NCI-H2107 treated with DMSO at 0.1 percent for 48 hours (cell line): ENCODE results near the gene RPS29.

Source experiments
- DNase-seq: peaks from one replicate; lab custom pipeline; 2025; ENCODE audit not compliant: unreplicated experiment; lab: John Stamatoyannopoulos, UW

Gene RPS29

DNA sequence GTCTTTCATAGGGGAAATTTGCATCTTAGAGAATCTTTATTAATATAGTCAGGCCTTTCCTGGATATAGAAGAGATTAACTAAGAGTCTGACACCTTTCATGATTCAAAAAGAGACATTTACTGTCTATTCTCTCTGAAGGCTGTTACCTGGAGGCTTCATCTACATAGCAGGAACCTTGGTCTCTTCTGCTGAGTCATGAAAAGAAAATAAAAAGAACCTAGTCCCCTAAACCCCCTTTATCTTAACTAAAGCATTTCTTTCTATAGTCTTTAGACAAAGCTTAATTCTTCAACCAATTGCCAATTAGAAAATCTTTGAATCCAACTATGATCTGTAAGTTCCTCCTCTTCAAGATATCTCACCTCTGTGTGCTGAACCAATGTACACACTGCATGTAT, 33.1 kb downstream of the RPS29 start:
- DNase-seq = no peak

DNA sequence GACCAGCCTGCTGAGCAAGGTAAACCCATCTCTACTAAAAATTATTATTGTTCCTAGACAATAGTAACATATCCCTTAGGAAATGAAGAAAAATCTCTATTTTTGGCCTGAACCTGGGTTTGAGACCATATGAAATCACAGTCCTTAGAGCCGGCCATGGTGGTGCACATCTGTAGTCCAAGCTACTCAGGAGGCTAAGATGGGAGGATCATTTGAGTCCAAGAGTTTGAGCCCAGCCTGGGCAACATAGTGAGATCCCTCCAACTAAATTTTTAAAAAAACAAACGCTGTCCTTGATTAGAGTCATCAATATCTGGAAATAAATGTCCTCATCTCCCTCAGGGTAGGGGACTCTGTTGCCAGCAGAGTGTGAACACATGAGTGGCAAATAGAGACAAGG, 34.6 kb downstream of the RPS29 start:
- no peak for DNase-seq

DNA sequence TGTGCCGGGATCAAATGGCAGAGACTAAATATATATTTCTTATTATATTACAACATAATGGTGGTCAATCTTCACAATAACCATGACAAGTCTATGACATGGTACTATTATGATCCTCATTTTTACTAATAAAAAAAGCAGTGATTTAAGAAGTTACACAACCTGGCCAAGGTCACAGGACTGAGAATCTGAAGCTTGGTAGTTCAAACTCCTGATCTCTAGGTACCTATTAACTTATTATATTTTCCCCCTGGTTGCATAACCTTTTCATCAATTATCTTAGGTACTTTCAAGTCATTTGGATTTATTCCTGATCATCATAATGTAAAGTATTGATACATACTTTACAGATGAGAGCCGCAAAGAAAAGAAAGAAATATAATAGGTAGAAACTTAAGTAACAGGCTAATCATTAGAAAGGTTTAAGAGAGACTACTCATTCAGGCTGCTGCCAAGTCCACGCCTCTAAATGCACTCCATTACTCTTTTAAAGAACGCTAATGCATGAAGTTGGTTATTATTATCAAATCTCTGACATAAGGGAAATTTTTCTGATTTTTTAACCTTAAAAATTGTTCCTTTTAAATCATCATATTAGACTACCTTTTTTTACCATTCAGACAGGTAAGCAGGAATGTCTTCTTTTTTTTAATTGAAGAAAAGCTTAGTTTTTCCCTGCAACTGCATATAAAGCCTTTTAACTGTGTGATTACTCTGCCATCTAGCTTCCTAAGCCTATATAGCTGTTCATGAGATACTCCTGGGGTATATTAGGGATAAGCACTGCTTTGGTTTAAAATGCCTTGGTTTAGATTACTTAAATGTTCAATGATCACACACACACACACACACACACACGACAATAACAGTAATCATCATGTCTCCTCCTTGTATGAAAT, 35.6 kb downstream of the RPS29 start:
- DNase-seq = peak; percentile 18

DNA sequence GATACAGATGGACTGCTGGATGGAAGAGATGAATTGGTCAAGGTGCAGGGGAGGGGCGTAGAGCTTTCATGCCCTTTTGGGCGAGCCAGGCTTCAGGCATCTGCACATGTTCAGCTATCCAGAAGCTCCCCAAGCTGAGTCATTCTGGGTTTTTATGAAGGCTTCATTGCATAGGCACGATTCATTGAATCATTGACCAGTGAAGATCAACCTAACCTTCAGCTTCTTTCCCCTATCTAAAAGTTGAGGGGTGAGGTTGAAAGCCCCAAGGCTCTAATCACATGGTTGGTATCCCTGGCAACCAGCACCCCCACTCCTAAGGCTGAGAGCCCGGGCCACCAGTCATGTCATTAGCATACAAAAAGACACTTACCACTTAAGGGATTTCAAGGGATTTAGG, 36.3 kb downstream of the RPS29 start:
- DNase-seq = no peak

DNA sequence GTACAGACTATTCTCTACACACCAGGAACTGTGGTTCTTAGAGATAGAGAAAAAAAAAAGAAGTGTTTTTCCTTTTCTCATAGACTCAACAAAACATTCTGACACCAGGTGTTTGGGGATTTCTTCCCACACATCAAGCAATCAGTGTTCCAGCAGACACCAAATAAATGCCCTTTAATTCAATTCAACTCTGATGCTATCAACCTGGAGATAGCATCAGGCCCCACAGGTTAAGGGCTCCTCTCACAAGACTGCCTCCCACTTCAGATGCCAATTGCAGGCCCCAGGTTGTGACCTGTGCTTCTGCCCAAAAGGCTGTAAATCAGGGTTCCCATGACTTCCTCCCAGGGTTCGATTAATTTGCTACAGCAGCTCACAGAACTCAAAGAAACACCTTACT, 36.7 kb downstream of the RPS29 start:
- no peak for DNase-seq

DNA sequence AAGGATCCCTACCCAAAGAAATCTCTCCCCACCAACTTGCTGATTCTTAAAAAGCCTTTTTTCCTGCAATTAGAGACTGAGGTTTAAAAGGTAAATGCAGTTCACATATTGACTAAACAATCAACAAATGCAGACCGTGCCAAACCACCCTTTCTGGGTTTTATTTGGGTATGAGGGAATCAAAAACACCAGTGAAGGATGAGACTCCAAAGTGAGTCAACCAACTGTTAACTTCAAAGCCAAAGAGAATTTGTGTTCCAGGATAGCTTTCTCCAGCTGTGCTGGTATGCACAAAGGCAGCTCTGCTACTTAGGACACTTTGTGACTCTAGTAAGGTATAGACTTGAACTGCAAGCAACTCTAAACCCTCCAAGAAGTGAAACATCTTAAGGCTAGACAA, 39.4 kb downstream of the RPS29 start:
- no peak for DNase-seq

DNA sequence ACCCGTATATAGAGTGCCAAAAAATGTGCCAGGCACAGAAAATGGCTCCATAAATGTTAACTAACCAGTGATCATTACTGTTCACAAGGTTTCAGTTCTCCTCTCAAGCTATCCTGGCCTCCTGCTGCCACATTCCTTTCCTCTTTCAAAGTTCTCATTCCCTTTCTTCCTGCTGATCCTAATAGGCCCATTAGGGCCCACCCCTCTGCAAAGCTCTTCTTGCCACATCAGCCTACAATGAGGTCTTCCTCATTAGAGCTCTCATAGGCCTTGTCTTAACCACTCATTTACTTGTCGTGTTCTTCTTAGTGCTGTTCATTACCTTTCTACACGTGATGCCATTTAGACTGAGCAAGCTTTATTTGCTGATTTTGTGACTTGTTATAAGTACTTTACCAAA, 40.5 kb downstream of the RPS29 start:
- DNase-seq = no peak

DNA sequence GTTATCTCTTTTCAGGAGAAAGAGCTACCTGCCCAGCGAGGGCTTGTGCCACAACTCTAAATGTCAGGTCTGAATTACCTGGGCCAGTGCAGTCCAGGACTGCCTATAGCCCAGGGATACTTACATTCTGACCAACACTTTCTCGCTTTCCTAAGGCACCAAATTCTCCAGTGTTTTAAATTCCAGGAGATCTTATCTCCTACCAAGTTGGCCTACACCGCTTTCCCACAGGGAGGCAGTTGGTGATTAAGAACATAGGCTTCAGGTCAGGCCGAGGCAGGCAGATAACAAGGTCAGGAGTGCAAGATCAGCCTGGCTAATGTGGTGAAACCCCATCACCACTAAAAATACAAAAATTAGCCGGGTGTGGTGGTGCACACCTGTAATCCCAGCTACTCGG, 41.1 kb downstream of the RPS29 start:
- DNase-seq = no peak

DNA sequence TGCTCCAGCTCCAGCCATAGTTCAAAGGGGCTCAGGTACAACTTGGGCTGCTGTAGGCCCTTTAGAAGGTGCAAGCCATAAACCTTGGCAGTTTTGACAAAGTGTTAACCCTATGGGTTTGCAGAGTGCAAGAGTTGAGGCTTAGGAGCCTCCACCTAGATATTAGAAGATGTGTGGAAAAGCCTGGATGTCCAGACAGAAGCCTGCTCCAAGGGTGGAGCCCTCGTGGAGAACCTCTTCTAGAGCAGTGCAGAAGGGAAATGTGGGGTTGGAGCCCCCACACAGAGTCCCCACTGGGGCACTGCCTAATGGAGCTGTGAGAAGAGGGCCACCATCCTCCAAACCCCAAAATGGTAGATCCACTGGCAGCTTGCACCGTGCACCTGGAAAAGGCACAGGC, 45.1 kb downstream of the RPS29 start:
- DNase-seq = no peak

DNA sequence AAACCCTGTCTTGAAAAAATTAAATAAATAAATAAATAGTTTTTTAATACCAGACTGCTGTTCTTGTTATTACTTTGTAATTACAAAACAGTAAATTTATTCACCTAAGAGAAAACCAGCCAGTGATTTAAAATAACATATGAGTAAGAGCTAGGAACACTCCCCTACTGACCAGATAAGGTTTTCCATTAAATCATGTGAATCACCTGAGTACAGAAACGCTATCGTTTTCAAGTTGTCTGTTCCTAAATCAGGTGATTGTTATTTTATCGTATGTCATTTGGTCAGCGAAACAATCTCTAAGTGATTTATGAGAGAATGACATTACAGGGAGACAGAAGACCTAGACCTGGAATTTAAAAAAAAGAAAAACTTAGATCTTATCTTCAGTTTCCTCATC, 47.3 kb downstream of the RPS29 start:
- no peak for DNase-seq
